Right ventricle myocardium superior (tissue), 1 donor: ENCODE results near the gene CGNL1. TPM values are rescaled to one million over a fixed set of nuclear protein-coding genes. Genes with fewer than 3 reads are reported as not detected.

ENCODE experiments used
- ATAC-seq: fragments of 200-7000 bp; cut with Tn5 transposase; one replicate; pipeline ENCODE4 v1.9.1; 2020; ENCODE audit warnings: mild to moderate bottlenecking; ENCODE audit not compliant: poor library complexity
- DNase-seq: peaks from one replicate; pipeline ENCODE4 v3.0.0-alpha.2; 2020
- intact Hi-C: fragments of 100-400 bp; cut with DNase I; formaldehyde crosslinking; loops from one replicate; pipeline ENCODE4 v1.11.2; 2022
- total RNA-seq: library from RNA; stranded (reverse); fragmentation: NEBNext Ultra II Directional; extraction: Animal tissue kit (Norgen Biotek cat#: 25700); gene quantifications from one replicate; pipeline ENCODE4 v1.2.1, GENCODE V29; 2021
- donor health status: DM: no; HTN: yes; CAD: no; lungs with severe emphysema.

The CGNL1 gene
- total RNA-seq, 1 donor from 2014 or later = 11.2 TPM

DNA sequence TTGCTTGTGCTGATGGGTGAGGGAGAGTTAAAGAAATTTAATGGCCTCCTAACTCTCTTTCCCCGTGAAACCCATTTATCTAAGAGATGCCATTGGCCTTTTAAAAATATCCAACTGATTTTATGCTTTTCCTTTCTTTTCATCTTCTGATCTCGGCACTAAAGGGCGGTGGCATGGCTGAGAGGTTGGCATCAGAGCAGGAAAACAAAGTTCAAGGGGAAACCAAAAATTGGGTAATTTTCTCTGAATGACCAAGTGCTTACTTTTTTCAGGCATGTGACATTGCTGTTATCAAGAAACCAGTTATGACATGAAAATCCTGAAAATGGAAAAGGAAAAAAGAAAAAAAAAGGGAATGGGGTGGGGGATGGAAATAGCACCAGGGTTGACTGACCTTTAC is 3.2 kb downstream of the CGNL1 start:
- ATAC-seq (no peak), DNase-seq (no peak)
- intact Hi-C loops = no loop called here

DNA sequence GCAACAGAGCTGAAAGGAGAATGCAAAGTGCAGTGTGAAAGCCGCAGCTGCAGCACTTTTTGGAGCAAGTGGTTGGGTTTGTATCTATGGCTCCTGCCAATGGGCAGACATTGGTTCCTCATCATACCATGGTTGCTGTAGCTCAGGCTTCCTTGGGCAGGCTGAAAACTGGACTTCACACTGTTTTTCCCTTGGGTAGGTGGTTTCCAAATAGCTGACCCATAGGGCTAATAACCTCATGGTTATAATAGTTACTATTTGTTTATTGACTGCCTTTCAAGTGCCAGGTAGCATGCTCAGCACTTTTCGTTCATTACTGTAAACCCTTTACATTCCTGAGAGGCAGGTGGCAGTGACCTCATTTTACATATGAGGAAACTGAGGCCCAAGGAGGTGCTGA is 4.5 kb downstream of the CGNL1 start:
- ATAC-seq (no peak), DNase-seq (no peak)
- intact Hi-C loops = no loop called here

DNA sequence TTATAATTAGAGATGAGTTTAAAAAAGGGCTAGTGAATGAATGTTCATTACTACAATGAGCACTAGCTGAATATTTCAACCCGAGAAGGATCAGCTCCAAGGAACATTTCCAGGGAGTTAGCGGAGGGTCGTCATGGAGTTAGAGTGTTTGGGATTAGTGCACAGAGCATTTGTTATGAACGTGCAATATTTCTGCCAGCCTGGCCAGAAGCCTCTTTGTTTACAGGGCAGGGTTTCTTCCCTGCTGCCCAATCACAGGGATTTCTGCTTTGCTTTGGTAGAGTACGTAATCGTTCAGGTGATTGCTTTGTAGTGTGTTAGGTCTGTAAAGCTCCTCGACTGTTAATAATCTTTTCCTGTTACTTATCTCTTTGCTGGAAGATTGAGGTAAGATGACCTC is 5.9 kb downstream of the CGNL1 start:
- no peak for ATAC-seq
- intact Hi-C loops = no loop called here

DNA sequence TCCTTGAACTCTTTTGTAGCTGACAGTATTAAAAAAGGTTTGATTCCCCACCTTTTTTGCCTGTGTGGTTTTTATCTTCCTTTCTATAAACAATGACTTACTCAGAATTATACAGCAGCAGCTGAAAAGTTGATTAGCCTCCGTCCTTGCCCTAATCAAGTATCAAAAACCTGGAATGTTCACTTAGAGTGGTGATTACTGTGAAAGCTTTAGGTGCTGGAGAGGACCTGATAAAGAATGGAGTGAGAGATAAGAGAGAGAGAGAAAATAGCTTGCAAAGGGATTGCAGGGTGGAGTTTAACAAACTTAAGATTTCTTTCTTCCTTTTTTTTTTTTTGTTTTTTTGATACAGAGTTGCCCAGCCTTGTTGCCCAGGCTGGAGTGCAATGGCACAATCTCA is 6.7 kb downstream of the CGNL1 start:
- DNase-seq (no peak), ATAC-seq (no peak)
- intact Hi-C loops = no loop called here

More for the DNA sequence above, 5.9 kb downstream of the CGNL1 start:
- DNase-seq = no peak

DNA sequence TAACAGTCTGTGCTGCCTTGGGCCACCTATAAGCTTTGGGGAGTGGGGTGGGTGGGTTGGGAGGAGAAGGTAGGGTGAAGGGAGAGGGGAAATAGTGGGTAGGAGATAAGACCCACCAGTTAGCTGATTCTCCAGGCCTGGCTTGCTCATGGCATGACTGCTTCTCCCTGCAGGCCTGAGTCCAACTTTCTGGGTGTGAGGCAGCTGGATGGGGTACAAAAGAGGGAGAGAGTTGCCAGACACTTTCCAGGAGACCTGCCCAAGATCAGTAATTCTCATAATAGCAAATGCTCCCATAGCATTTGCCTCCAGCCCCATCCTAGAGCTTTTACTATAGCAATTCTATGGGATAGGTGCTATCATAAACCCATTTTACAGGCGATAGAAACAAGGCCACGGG is 7.7 kb downstream of the CGNL1 start:
- ATAC-seq = peak; percentile 86
- intact Hi-C loops = no loop called here

DNA sequence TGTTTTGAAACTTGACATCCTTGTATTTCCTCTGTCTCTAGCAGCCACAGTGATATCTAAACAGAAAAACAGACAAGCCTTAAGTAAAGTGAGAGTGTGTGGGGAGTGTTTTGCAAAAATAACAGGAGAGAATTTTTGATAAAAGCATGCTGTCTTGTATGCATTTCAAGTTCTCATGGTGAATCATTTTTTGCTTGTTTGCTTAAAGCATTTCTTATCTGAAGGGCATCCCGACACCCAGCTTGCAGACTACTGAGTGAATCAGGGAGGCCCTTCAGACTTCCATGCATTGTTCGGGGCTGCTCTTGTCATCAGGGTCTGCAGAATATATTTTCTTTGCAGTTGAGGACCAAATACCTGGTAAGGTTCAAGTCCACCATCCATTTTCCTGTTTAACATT is 8.5 kb downstream of the CGNL1 start:
- intact Hi-C loops = no loop called here
- DNase-seq (no peak), ATAC-seq (no peak)

More for the DNA sequence above, 7.7 kb downstream of the CGNL1 start:
- DNase-seq = peak; percentile 64

DNA sequence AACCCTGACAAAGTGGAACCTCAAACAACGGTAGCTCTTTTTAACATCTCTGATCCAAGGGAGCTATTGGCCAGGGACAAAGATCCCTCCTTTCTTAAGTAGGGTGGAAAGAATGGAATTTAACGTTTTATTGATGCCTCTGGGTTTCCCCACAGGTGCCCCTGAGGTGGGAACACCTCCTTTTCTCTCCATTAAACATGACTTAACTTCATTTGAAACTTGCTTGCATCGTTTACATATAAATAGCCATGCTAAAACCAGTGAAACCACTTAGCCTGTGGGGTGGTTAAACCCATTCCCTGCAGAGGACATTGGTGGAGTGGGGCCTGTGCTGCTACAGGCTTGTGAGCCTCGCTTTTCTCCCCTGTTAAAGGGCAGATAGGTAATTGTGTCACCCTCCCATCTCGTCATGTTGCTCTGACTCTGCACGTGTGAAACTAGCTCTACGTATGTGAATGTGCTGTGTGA is 9.7 kb downstream of the CGNL1 start:
- ATAC-seq = no peak
- intact Hi-C loops = no loop called here

DNA sequence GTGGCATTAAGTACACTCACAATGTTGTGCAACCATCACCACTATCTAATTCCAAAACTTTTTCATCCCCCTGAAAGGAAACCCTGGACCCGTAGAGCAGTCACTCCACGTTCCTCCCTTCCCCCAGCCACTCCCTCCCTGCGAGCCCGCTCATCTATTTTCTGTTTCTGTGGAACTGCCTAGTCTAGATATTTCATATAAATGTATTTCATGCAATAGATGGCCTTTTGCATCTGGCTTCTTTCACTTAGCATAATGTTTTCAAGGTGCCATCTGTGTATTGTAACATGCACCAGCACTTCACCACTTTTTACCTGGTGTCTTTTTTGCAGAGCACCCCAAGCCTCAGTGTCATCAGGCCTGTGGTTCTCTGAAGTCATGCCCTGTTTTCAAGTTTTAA is 10.7 kb downstream of the CGNL1 start:
- ATAC-seq = no peak
- intact Hi-C loops = no loop called here
- no peak for DNase-seq

More for the DNA sequence above, 9.7 kb downstream of the CGNL1 start:
- DNase-seq = no peak

DNA sequence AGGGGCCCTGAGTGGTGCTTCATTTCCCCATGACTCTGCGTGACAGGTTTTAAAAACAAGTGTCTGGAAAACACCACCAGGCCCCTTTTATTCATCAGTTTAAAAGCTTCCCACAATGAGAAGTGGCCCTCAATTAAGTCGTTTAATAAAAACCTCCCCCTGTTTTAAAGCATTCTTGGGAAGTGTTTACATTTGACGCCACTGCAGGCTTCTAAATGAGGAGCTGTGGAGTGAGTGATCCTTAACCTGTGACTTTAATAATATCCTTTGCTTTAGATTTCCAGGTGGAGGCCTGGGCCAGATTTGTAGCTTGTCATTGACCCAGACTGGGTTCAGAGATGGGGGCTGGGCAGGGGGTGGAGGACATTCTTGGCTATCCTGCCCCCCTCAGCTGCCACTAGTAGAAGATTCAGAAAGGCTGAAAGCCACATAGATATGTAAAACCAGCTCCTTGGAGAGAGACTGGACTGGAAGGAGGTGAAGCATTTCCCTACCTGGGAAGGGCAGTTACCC is 11.3 kb downstream of the CGNL1 start:
- ATAC-seq (no peak), DNase-seq (no peak)
- intact Hi-C loops = no loop called here

DNA sequence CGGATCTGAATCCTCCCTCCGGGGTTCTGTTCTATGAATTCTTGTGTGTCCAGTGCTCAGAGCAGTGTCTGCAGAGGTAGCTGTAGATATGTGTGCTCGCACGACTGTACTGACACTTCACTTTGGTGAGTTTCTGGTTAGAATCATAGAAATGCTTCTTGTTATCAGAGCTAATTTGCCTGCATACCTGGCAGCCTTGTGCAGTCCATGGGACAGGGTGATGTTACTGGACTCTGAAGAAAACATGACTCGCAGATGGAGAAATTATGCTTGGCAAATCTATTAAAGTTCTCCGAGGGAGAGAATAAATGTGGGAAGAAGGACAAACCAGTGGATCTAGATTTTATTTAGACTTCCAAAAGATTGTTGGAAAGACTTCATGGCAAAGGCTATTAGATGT is 12.2 kb downstream of the CGNL1 start:
- DNase-seq (no peak), ATAC-seq (peak; percentile 42)
- intact Hi-C loops = no loop called here

DNA sequence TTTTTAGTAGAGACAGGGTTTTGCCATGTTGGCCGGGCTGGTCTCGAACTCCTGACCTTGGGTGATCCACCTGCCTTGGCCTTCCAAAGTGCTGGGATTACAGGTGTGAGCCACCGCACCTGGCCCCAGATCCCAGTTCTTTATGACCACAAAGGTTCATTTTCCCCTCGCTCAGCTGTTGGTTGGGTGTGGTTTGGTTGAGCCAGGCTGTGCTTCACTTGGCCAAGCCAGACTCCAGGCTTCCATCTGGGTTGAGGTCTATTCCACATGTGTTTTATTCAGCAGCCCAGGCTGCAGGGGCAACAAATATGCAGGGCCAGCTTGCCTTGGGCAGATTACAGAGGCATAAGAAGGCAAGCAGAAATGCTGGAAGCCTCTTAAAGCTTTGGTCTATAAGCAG is 13.7 kb downstream of the CGNL1 start:
- DNase-seq (no peak), ATAC-seq (no peak)
- intact Hi-C loops = no loop called here

DNA sequence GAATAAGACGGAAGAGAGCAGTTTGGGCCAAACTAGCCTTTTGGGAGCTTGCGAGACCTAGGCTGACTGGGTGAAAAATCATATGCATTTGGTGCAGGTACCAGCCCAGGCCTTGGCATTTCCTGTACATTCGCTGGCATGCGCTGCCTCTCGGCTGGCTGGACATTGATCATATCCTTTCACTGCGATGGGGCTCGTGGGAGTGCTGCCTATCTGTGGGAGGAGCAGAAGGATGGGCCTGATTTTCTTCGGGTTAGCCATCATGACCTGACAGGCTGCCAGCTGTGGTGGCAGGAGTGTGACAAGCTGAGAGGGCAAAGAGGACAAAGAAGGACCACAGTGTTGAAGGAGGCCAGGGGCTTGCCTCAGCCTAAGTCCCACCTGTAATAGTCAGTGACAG is 14.3 kb downstream of the CGNL1 start:
- intact Hi-C loops = no loop called here
- DNase-seq (no peak), ATAC-seq (no peak)

DNA sequence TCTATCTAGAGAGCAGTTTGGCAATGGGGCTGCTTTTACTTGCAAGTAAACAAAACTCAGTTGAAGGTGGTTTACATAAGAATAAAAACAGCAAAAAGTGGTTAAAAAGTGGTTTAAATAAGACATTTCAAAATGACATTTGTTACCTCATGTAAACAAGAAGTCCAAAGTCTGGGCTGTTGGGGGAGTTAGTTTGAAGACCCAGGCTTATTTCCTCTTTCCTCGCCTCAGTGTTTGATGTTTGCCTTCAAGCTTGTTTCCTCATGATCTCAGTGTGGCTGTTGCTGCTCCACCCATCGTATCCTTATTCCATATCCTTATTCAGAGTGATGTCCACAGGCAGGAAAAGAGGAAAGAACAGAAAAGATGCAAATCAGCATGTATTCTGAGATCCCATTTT is 15.2 kb downstream of the CGNL1 start:
- intact Hi-C loops = no loop called here
- no peak for ATAC-seq

DNA sequence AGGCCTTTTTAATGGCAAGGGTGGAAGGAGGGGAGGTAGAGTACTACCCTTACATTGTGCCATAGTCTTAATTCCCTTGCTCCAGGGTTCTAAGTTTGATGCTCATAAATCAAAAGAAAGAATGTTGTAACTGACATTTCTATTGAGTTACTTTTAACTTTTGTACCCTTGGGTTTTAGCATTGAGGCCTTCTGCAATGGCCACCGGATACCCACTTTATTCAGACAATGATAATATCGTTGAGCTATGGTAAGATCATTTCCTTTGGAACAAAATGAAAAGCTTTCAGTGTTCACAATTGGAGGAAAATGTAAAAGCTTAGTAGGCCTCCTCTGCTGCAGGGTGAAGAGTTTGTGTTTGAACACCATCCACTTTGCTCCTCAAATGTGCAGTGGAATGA is 16.8 kb downstream of the CGNL1 start:
- intact Hi-C loops = no loop called here
- DNase-seq = no peak
- ATAC-seq = no peak

More for the DNA sequence above, 15.2 kb downstream of the CGNL1 start:
- no peak for DNase-seq

DNA sequence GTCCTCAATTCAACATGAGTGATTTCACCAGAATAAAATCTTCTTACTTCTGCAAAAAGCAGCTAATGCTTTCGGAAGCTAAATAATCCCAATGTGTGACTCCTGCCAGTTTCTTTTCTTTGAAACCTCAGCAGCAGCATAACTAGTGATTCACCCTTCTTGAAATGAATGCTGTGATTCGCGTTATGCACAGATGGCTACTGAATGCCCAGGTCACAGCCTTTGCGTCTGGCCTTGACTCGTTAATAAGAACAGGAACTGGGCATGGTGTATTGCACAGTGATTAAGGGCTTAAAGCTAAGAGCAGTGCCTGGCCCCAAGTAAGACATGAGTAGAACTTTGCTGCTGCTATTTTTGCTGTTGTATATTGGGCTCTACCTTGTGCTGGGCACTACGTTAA is 19.0 kb downstream of the CGNL1 start:
- intact Hi-C loops = no loop called here
- ATAC-seq (peak; percentile 25), DNase-seq (no peak)

DNA sequence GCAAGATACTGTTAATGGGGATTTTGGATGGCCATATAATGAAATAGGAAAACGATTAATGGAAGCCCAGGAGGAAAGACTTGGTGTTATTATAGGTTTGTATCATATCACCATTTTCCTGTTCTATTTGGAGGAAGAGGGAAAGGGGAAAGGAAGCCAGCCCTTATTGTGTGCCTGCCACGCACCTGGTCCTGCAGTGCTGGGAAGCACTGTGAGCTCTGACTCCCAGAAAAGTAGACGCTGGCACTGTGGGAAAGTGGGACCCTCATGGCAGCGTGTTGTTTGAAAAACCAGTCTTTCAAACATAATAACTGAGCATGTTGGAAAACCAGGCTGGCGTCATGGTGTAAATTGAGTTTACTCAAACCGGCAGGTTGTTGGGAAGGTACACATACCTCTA is 22.0 kb downstream of the CGNL1 start:
- no peak for ATAC-seq
- DNase-seq = no peak
- intact Hi-C loops = no loop called here

DNA sequence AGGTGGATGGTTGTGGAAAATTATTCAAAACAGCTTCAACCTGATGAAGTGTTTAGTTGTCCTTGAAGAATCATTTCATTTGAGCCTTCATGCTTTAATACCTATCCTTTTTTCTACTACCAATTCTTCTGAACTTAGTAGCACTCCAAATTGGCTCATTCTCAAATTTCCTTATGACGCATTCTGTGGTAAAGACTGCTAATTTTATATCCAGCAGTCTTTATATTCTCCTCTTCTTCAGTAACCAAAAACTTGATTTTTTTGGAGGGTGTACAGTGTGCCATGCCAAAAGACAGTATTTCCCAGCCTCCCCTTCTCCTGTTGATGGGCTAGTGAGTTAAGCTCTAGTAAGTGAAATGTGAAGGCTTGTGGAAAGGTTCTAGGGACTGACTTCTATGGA is 25.2 kb downstream of the CGNL1 start:
- ATAC-seq (no peak), DNase-seq (no peak)
- intact Hi-C loops = no loop called here

DNA sequence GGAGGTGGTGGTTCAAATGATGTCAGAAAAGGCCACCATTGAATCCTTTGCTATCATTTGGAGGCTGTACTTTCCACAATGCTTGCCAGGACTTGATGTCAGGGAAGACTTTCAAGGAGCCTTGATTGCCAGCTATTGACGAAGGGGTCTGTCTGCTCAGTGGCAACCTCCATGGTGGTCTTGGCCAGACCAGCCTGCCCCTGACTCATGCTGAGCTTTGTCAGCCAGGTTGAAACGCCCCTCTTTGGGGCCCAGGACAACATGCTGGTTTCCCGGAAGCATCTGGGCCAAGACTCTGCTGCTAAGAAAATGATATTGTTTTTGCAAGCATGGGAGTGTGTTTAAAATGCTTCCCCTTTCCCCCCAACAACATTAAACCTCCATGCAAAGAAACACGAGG is 26.7 kb downstream of the CGNL1 start:
- DNase-seq (no peak), ATAC-seq (no peak)
- intact Hi-C loops = no loop called here

DNA sequence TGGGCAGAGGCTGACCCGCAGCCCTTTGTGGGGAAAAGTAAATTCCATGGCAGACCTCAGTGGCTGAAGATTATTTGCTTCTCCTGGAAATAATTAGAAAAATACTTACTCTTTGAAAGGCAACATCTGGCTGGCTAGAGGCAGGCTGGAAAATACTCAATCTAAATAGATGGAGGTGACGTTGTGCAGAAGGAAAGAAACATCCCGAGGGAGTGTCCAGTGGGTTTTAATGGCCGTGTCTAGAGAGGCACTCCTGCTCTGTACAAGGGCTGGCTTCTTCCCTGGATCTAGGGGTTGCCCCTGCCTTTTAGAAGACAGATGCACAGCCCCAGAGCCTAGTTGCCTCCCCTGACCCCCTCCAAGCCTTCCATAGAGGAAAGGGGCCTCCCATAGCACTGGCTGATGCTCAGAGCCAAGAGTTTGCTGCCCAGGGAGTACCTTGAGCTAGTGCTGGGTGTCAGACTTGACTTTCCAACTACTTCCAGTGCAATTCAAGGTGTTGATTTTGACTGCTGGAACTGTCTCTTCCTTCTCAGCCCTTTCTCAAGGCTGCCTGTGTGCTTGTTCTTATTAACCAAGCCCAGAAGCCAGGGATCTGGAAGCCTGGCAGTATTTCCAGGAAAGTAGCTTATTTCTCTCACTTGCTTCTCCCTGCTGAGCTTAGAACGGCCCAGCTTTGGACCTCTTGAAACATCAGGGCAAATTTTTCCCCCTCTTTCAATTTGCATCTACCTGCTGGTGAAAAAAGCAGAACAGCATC is 27.4 kb downstream of the CGNL1 start:
- intact Hi-C loops = no loop called here
- DNase-seq (no peak), ATAC-seq (peak; percentile 64)

DNA sequence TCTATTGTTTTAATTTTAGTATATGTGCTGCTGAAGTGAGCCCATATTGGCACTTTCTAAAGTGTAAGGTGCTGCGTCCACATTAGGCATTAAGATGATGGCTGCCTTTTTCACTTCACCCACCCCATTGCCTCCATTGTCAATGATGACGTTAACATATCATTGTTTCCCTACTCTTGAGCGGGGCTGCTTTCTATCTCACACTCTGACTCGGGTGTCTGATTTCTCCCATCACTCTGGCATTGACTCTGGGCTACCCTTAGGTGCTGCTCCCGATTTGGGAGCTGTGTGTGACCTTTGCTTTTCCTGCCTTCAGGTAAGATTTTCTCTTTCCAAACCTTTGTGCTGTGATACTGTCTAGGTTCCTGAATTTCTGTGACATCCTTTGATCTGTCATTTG is 28.8 kb downstream of the CGNL1 start:
- intact Hi-C loops = no loop called here
- ATAC-seq (no peak), DNase-seq (no peak)
